ENCODE data around the gene LRRC32. TPM values are rescaled to one million over a fixed set of nuclear protein-coding genes. Genes with fewer than 3 reads are reported as not detected.
A peak's percentile ranks its signal among the peaks of the same experiment; 100 is the strongest.
"Not testable (repeated sequence)": the region's sequence is repeated elsewhere in the genome, so short reads cannot be mapped to it uniquely, and the experiment has no call there.

The LRRC32 gene
- total and polyA plus RNA-seq, 2 experiments from 2014 or later, result 4.0 to 7.9 TPM

- Histone ChIP-seq H3K4me1 (ENCODE audit: insufficient read depth) (peaks cover 15% of the 10 kb centered on the region), H3K27me3 (replicated peaks; ENCODE audit: insufficient read depth) (no peaks in the 10 kb centered on the region), H3K36me3 (ENCODE audit: low read depth) (no peaks in the 10 kb centered on the region), H3K4me2 (ENCODE audit: unreplicated experiment) (no peak overlapping the region), H3F3A (ENCODE audit: insufficient read depth) (peaks cover 7% of the 10 kb centered on the region; the same call in 1 of the 2 replicates), H3K79me2 (ENCODE audit: insufficient read depth) (no peaks in the 10 kb centered on the region), H3K9ac (no peak overlapping the region), H3K4me3 (no peak overlapping the region), H3K9me3 (ENCODE audit: low read depth) (no peaks in the 10 kb centered on the region), H3K9me2 (ENCODE audit: insufficient read depth) (no peaks in the 10 kb centered on the region), H3K27ac (no peak overlapping the region), H4K20me1 (ENCODE audit: insufficient read depth) (no peaks in the 10 kb centered on the region), H2AFZ (no peak overlapping the region)
- WGBS, 2 experiments (ENCODE audit: low coverage in 1 of 2, low lambda C conversion rate in 2 of 2, missing lambda C conversion rate in 2 of 2), result 96 to 97% methylated on average over 5 of the region's 5 CpGs
- TF ChIP-seq EZH2phosphoT487 (IDR thresholded peaks at IDR 0.05; ENCODE audit: insufficient read depth, low read depth) (no peak), EZH2 (IDR thresholded peaks at IDR 0.05; ENCODE audit: insufficient read depth, poor library complexity, severe bottlenecking) (no peak)
- in situ Hi-C loops (cut with MboI), result no loop called here
- DNase-seq, result no peak
Observed at GRCh38 chr11:76622493-76623094, 48.0 kb downstream of the LRRC32 start.

GRCh38 chr11:76621868-76622267 is 48.7 kb downstream of the LRRC32 start:
- H3K27ac ChIP-seq, result no peak overlapping the region
- H3K4me3 ChIP-seq, result no peak overlapping the region
- no peaks in the 10 kb centered on the region for H3K9me3 ChIP-seq (ENCODE audit: low read depth)
- H4K20me1 ChIP-seq (ENCODE audit: insufficient read depth), result no peaks in the 10 kb centered on the region
- peaks cover 21% of the 10 kb centered on the region for H3K4me1 ChIP-seq (ENCODE audit: insufficient read depth)
- no peak overlapping the region for H3K4me2 ChIP-seq (ENCODE audit: unreplicated experiment)
- in situ Hi-C loops (cut with MboI), result no loop called here
- 67 to 72% methylated on average over 7 of the region's 7 CpGs for WGBS, 2 experiments (ENCODE audit: low coverage in 1 of 2, low lambda C conversion rate in 2 of 2, missing lambda C conversion rate in 2 of 2)
- H2AFZ ChIP-seq, result no peak overlapping the region
- no peaks in the 10 kb centered on the region for H3K27me3 ChIP-seq (replicated peaks; ENCODE audit: insufficient read depth)
- TF ChIP-seq EZH2 (IDR thresholded peaks at IDR 0.05; ENCODE audit: insufficient read depth, poor library complexity, severe bottlenecking), result no peak
- no peak for TF ChIP-seq EZH2phosphoT487 (IDR thresholded peaks at IDR 0.05; ENCODE audit: insufficient read depth, low read depth)
- H3K9me2 ChIP-seq (ENCODE audit: insufficient read depth), result no peaks in the 10 kb centered on the region
- no peak overlapping the region for H3K9ac ChIP-seq
- no peak for DNase-seq
- no peaks in the 10 kb centered on the region for H3K36me3 ChIP-seq (ENCODE audit: low read depth)
- H3F3A ChIP-seq (ENCODE audit: insufficient read depth), result peaks cover 7% of the 10 kb centered on the region; the same call in 1 of the 2 replicates
- H3K79me2 ChIP-seq (ENCODE audit: insufficient read depth), result no peaks in the 10 kb centered on the region

GRCh38 chr11:76621466-76621865 is 49.1 kb downstream of the LRRC32 start:
- Histone ChIP-seq H3F3A (ENCODE audit: insufficient read depth) (peaks cover 9% of the 10 kb centered on the region; the same call in 1 of the 2 replicates), H3K9me3 (ENCODE audit: low read depth) (no peaks in the 10 kb centered on the region), H3K36me3 (ENCODE audit: low read depth) (no peaks in the 10 kb centered on the region), H3K27me3 (replicated peaks; ENCODE audit: insufficient read depth) (no peaks in the 10 kb centered on the region), H3K4me3 (no peak overlapping the region), H3K27ac (no peak overlapping the region), H4K20me1 (ENCODE audit: insufficient read depth) (no peaks in the 10 kb centered on the region), H3K4me1 (ENCODE audit: insufficient read depth) (peaks cover 21% of the 10 kb centered on the region), H2AFZ (no peak overlapping the region), H3K9me2 (ENCODE audit: insufficient read depth) (no peaks in the 10 kb centered on the region), H3K9ac (no peak overlapping the region), H3K79me2 (ENCODE audit: insufficient read depth) (no peaks in the 10 kb centered on the region), H3K4me2 (ENCODE audit: unreplicated experiment) (no peak overlapping the region)
- in situ Hi-C loops (cut with MboI), result no loop called here
- DNase-seq, result no peak
- WGBS, 2 experiments (ENCODE audit: low coverage in 1 of 2, low lambda C conversion rate in 2 of 2, missing lambda C conversion rate in 2 of 2), result 95 to 99% methylated on average over 8 of the region's 8 CpGs
- TF ChIP-seq EZH2 (IDR thresholded peaks at IDR 0.05; ENCODE audit: insufficient read depth, poor library complexity, severe bottlenecking) (no peak), EZH2phosphoT487 (IDR thresholded peaks at IDR 0.05; ENCODE audit: insufficient read depth, low read depth) (no peak)

DNA sequence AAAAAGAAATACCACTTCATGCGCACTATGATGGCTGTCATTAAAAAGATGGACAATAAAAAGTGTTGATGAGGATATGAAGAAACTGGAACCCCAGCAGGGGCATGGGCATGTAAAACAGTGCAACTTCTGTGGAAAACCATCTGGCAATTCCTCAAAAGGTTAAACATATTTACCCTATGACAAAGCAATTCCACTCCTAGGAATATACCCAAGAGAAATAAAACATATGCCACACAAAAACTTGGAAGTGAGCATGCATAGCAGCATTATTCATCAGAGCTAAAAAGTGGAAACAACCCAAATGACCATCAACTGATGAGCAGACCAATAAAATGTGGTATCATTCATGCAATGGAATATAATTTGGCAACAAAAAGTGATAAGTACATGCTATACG is 50.1 kb downstream of the LRRC32 start:
- peaks cover 29% of the 10 kb centered on the region for H3K4me1 ChIP-seq (ENCODE audit: insufficient read depth)
- no peaks in the 10 kb centered on the region for H3K36me3 ChIP-seq (ENCODE audit: low read depth)
- no peak overlapping the region for H3K4me2 ChIP-seq (ENCODE audit: unreplicated experiment)
- H4K20me1 ChIP-seq (ENCODE audit: insufficient read depth), result no peaks in the 10 kb centered on the region
- 75 to 81% methylated on average over 2 of the region's 2 CpGs for WGBS, 2 experiments (ENCODE audit: low coverage in 1 of 2, low lambda C conversion rate in 2 of 2, missing lambda C conversion rate in 2 of 2)
- peak overlapping the region; percentile 34; the same call in 1 of the 2 replicates for H3K27ac ChIP-seq
- in situ Hi-C loops (cut with MboI), result no loop called here
- H3K9me2 ChIP-seq (ENCODE audit: insufficient read depth), result no peaks in the 10 kb centered on the region
- H2AFZ ChIP-seq, result no peak overlapping the region
- no peak for TF ChIP-seq EZH2 (IDR thresholded peaks at IDR 0.05; ENCODE audit: insufficient read depth, poor library complexity, severe bottlenecking)
- 0 out of 2 replicates have a peak, but pooled peaks have one; percentile 57 for TF ChIP-seq EZH2phosphoT487 (IDR thresholded peaks at IDR 0.05; ENCODE audit: insufficient read depth, low read depth)
- no peaks in the 10 kb centered on the region for H3K79me2 ChIP-seq (ENCODE audit: insufficient read depth)
- H3F3A ChIP-seq (ENCODE audit: insufficient read depth), result peaks cover 11% of the 10 kb centered on the region; the same call in 1 of the 2 replicates
- no peak overlapping the region for H3K4me3 ChIP-seq
- no peaks in the 10 kb centered on the region for H3K27me3 ChIP-seq (replicated peaks; ENCODE audit: insufficient read depth)
- H3K9me3 ChIP-seq (ENCODE audit: low read depth), result no peaks in the 10 kb centered on the region
- no peak overlapping the region for H3K9ac ChIP-seq
- DNase-seq, result peak; percentile 94

DNA sequence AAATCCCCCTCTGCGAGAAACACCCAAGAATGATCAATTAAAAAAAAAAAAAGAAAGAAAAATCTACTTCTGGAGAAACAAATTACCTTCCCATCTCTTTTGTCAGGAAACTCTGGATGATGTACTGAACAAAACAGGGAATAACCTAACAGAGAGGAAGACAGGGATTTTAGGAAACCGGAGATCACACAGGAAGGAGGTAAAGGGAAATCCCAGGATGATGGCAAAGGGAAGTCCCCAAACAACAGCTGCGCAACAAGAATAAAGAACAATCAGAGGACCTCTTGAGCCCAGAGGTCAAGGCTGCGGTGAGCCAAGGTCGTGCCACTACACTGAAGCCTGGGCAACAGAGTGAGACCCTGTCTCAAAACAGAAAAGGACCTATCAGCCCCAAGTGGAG is 50.7 kb downstream of the LRRC32 start:
- H3K36me3 ChIP-seq (ENCODE audit: low read depth); DNase-seq; H3K27ac ChIP-seq; H3K9me2 ChIP-seq (ENCODE audit: insufficient read depth); H3K9ac ChIP-seq; H4K20me1 ChIP-seq (ENCODE audit: insufficient read depth); H3K4me2 ChIP-seq (ENCODE audit: unreplicated experiment); H2AFZ ChIP-seq; H3K9me3 ChIP-seq (ENCODE audit: low read depth); in situ Hi-C loops (cut with MboI); H3K27me3 ChIP-seq (replicated peaks; ENCODE audit: insufficient read depth); H3K79me2 ChIP-seq (ENCODE audit: insufficient read depth); H3K4me3 ChIP-seq: not testable (repeated sequence)
- 79 to 91% methylated on average over 3 to 4 of the region's 5 CpGs for WGBS, 2 experiments (ENCODE audit: low coverage in 1 of 2, low lambda C conversion rate in 2 of 2, missing lambda C conversion rate in 2 of 2)
- H3K4me1 ChIP-seq (ENCODE audit: insufficient read depth), result peaks cover 29% of the 10 kb centered on the region
- H3F3A ChIP-seq (ENCODE audit: insufficient read depth), result peaks cover 11% of the 10 kb centered on the region; the same call in 1 of the 2 replicates

All from GM23248 (cell line).